Activated T-helper 1 cell treated with anti-CD3 and anti-CD28 coated beads, Interleukin-2, amount 50 U/mL, for 16 hours (primary cell): ENCODE data around the gene NPC2.

Experiments
- DNase-seq, 2 donors: peaks; one replicate each; pipeline ENCODE4 v3.0.0-alpha.2; 2020; ENCODE audit warnings: low read depth in 1 of 2, low spot score in 1 of 2

NPC2 gene

DNA sequence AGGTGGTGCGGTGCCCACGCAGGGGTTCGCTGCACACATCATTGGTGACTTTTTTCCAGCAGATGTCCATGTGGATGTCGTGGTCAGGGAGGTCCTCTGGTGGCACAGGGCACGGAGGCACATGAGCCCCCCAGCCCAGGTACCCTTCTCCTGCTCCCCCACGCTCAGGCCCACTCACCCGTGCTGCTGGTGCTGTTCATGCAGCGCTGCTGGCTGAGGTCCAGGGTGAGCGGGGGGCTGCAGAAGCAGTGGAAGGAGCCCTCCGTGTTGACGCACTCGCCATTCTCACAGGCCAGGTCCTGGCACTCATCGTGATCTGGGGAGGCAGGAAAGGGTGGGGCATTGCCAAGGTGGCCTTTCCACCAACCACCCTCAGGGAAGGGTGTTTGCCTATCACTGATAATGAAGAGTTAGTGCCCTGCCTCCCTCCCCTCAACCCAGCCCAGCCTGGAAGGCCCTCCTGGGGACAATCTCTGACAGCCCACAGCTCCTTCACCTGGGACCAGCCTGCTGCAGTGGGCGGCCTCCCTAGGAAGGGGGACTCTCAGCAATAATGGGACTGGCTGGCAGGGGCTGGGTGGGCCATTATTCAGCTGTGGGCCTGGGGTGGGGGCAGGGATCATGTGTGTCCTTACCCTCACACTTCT lies 10.3 kb upstream of the NPC2 start:
- no peak for DNase-seq

DNA sequence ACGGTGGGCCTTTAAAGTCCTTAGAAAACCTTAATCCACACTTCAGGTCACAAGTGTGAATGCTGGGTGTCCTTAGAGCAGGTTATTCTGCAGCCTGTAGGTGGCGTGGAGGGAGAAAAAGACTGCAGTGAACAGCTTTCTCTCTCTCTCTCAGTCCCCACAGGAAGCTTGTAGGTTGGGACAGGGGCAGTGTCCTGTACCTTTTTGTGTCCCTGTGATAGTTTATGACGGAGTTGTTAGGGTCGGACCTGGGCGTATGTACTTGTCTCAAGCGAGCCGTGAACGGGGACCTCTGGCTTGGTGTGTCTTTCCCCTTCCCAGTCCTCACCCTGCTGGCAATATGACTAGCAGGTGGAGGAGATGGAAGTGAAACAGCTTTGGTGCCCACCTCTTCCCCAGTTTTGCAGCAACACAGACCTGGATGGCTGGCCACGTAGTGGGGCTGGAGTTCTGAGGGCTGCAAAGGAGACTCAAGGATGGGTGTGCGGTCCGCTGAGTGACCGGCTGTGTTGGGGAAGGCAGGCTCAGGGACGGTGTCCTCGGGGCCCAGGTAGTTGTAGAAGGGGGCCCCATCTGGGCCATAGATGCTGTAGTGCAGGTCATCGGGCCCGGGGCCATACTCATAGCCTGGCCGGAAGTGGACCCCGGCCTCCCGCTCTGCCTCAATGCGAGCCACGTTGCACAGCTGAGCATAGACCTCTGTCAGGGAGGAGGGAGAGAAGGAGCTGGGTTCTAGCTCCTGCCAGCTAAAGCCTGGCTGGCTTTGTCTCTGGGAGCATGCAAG lies 9.3 kb upstream of the NPC2 start:
- DNase-seq = no peak

DNA sequence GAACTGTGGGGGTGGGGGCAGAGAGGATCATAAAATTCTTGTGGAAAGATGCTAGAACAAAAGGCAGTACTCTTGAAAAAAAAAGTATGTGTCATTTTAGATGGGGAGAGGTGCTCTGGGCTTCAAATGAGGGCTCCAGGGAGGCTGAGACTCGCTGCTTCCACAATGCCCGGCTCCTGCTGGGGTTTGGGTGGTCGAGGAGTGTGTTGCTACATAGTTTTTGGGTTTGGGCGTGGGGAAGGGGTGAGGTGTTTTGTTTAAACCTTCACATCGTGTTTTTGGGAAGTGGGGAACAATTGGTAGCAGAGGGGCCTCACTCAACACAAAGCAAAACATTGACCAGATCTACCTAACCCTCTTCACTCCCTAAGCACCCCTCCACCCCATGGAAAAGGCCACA lies 8.6 kb upstream of the NPC2 start:
- no peak for DNase-seq

DNA sequence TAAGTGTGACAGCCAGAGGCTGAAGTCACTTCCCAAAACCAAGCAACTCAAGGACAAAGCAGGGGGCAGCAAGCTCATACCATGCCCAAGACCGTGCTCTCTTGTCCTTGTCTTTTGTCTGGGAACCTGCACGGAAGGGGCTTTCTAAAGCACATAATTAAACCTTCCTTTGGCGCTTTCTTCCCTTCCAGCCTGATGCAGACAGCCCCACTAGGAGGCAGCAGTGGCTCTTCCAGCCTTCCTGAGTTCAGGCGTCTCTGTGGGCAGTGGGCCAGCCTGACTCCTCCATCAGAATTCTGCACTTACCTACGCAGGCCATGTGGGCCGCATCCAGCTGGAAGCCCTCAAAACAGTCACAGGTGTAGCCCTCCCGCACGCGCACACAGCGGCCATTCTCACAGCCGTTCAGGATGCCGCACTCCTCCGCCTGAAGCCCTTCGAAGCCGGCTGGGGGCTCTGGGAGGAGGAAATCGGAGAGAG lies 8.1 kb upstream of the NPC2 start:
- no peak for DNase-seq

DNA sequence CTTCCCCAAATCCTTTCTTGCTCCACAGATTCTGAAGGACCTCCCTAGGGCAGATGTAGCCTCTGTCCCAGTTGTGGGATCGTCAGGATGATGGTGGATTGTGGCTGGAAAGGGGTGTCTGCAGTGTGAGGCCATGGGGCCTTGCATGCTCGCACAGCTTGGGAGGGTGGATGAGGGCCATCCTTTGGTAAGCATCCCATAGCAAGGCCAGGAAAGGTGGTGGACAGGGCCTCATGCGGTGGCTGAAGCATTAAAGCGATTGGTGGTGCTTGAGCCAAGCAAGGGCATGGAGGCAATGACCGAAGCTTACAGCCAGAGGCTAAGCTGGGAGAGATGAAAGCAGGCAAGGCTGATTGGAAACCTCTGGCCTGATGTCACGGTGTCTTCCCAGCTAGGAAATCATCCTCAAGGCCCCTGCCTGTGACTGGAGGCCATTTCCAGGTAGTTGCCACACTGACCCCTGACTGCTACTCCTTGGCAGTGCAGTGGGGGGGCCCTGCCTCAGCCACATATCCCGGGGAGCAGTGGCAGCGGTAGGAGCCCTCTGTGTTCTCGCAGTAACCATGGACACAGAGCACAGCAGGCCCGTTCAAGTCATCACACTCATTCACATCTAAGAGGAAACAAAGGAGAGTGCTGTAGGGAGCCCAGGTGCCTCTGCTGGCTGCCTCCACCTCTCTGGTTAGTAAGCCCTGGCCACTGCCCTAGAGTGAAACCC lies 7.5 kb upstream of the NPC2 start:
- no peak for DNase-seq

DNA sequence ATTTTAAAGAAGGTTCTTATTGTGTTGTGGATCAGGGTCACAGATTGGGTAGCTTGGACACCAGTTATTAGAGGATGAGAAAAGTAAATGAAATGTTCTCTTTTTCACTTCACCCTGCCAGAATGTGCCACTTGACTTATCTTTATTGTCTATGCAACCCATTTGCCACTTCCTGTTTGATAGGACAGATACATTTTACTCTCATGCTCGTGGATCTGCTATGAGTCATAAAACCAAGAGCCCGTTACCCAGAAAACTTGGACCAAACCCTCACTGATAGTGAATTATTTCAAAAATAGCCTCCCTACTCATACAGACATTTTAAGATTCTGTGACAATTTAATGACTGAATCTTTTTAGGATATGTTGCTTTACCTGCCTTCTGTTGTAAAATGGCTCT lies 2.3 kb upstream of the NPC2 start:
- DNase-seq = no peak

- peak; percentile 99 for DNase-seq
Observed at GRCh38 chr14:74493343-74494261, 497 bp upstream of the NPC2 start, which contains the start of gene ISCA2. Gene ISCA2 (plus strand): TSS chr14:74493765. CDS start chr14:74493775, 10 bp downstream.

- no peak for DNase-seq
Observed at GRCh38 chr14:74491956-74492775, 939 bp downstream of the NPC2 start.

DNA sequence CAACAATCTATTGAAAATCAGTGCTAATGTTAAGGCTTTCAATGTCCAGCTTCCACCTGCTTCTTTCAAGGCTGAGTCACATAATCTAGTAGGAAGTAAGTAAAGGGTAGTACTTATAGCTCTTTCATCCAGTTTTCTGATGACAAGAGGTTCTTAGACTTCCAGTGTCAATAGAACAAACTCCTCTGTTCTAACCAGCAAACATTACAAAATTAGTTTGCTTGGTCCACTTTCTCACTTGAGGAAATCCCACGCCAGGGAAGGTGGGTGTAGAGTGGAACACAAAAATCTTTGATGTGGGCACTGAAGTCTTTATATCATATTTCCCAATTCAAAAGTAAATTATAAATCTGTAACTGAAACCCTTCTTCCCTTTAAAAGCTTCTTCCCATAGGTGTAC lies 2.6 kb downstream of the NPC2 start:
- DNase-seq = no peak

DNA sequence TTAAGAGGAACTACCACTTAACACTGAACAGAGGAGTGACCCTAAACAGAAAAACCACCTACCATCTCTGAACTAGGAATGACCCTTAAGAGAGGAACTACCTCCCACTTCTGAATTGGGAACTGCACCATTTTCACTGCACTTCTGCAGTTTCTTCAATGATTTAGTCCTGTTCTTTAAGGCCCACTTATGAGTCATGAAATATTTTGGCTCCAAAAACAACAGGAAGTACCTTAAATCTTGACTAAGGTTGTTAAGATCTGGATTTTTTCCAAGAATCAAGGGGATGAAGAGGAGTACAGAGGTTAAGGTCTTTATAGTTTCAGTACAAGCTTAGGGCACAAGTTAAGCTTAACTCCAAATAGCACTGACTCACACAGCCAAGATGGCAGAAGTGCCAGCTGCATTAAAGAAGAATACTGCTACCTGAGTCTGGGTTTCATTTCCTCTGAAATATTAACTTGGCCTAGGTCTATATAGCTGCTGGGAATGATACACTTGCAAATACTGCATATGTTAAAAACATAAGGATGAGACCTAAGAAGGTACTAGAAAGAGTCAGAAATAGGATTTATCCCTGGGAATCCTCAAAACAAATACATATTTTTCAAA lies 4.2 kb downstream of the NPC2 start:
- DNase-seq = no peak

GRCh38 chr14:74486164-74486563 lies 6.9 kb downstream of the NPC2 start:
- no peak for DNase-seq

GRCh38 chr14:74483321-74483720 lies 9.8 kb downstream of the NPC2 start:
- DNase-seq = no peak

DNA sequence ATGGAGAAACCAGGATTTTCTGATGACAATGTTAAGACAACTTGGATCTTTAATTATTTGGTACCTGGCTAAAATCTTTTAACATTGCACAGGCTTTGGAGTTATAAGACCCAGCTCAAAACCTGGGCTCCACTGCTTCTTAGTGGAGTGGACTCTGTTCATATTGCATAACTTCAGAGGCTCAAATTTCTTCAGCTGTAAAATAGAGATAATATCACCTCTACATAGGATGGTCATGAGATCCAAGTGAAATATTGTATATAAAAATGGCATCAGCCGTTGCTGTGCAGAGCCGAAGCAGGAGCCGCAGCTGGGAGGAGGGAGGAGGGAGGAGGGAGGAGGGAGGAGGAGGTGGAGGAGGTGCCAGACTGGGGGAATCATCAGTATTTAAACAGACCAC lies 10.5 kb downstream of the NPC2 start:
- DNase-seq = no peak

GRCh38 chr14:74480046-74480445 lies 13.1 kb downstream of the NPC2 start:
- DNase-seq = no peak

GRCh38 chr14:74478996-74479635 lies 14.0 kb downstream of the NPC2 start:
- DNase-seq = no peak

DNA sequence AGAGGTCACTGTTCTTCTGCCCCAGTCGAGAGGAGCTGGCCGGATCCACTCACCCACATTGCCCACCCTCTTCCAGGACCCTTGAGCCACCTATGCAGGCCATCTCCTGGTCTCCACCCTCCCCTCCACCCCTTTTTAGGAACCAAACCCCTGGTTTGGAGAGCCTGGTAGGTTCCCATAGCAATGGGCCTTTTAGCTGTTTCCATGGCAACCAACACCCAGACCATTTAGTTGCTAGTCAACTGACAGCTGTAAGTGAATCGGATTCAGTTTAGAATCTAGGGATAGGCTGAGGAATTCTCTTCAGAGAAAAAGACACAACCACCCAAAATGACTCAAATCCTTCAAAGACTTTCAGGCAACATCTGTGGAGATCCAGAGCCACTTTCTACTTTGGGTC lies 16.5 kb downstream of the NPC2 start:
- DNase-seq = no peak

DNA sequence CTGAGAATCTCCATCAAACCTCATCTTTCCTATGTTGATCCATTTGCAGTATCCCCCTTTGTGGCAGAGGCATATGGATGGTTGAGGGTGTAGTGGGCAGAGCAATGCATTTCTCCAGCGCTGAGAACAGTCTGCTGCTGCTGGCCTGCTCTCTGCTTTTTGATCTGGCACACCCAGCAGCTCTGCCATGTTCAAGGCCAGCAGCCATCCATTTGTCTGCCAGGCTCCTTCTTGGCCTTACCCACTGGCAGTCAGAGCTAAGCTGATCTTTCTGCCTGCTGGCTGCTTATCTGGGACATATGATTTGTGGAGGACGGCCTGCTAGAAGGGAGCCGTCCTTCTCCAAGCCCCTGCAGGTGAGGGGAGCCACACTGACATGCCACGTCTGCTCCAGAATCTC lies 17.0 kb downstream of the NPC2 start:
- DNase-seq = no peak

- no peak for DNase-seq
Observed at GRCh38 chr14:74475678-74476077, 17.4 kb downstream of the NPC2 start.

DNA sequence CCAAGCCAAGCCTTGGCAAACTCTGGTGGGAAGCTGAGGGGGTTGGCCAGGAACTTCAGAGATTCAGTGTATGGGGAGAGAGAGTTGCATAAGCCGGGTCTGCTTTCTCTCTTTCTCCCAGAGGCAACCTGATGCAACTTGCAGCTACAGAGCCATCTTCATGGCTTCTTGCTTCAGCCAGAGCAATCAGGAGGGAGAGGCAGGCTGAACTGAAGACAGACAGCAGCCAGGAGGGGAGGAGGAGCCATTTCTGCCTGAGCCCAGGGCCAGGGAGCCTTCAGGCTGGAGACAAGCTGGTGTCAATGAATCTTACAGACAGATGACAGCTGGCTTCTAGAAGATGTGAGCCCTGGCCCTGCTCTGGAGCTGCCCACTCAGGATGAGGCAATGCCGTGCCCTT lies 18.7 kb downstream of the NPC2 start:
- no peak for DNase-seq
